ENCODE measurements around the gene AQR. TPM values are rescaled to one million over a fixed set of nuclear protein-coding genes. Genes with fewer than 3 reads are reported as not detected.

Gene AQR
- total and polyA plus RNA-seq, 2 of the 4 experiments (the other 2 are of a cell fraction): 17.9 to 29.6 TPM

- Histone ChIP-seq H4K8ac (ENCODE audit: low read depth in 2 of 2, low read length in 2 of 2) (no peak overlapping the region), H3K79me1 (ENCODE audit: low read depth in 1 of 2, low read length in 2 of 2) (0 out of 4 replicates have a peak, but pooled peaks cover 0 to 3% of the 10 kb centered on the region in 2 experiments), H3K27me3 (ENCODE audit: control insufficient read depth, insufficient read depth, low read length) (no peaks in the 10 kb centered on the region), H3K9ac (ENCODE audit: low read depth, low read length) (no peak overlapping the region), H2BK120ac (ENCODE audit: low read depth, low read length) (no peak overlapping the region), H2AFZ (replicated peaks; ENCODE audit: low read length, poor library complexity) (no peak overlapping the region), H2BK15ac (ENCODE audit: low read depth, low read length) (no peak overlapping the region), H4K20me1 (ENCODE audit: insufficient read depth, low read length) (no peaks in the 10 kb centered on the region), H3K23ac (ENCODE audit: low read depth, low read length) (no peak overlapping the region), H3K4me2 (ENCODE audit: low read depth, low read length) (no peak overlapping the region), H2BK5ac (ENCODE audit: low read depth, low read length, poor library complexity, severe bottlenecking) (no peak overlapping the region), H3K4me3 (ENCODE audit: insufficient read depth, low read depth, low read length) (no peak overlapping the region), H3K4me1 (ENCODE audit: control insufficient read depth, insufficient read depth, low read length) (peaks cover 3% of the 10 kb centered on the region), H2AK9ac (replicated peaks; ENCODE audit: low read depth, low read length, poor library complexity) (no peak overlapping the region), H4K91ac (ENCODE audit: insufficient read depth, low read depth, low read length) (no peak overlapping the region), H3K14ac (replicated peaks; ENCODE audit: low read depth, low read length) (no peak overlapping the region), H3K36me3 (ENCODE audit: control insufficient read depth, insufficient read depth, low read length) (peaks cover 2% of the 10 kb centered on the region; the same call in 1 of the 2 replicates), H3K27ac (ENCODE audit: insufficient read depth, low read length) (no peak overlapping the region), H3K9me3 (ENCODE audit: control insufficient read depth, insufficient read depth, low read length) (no peaks in the 10 kb centered on the region), H2BK20ac (ENCODE audit: low read depth, low read length) (no peak overlapping the region), H4K5ac (ENCODE audit: low read depth, low read length) (no peak overlapping the region), H3K56ac (ENCODE audit: extremely low read depth, insufficient read depth, low read length) (no peak overlapping the region), H3K4ac (ENCODE audit: low read depth, low read length) (no peak overlapping the region), H3K18ac (ENCODE audit: low read depth, low read length) (no peak overlapping the region), H2AK5ac (ENCODE audit: low read depth, low read length) (no peak overlapping the region), H3K9me1 (ENCODE audit: insufficient read depth, low read length) (no peaks in the 10 kb centered on the region)
- in situ Hi-C loops (cut with MboI; ENCODE audit: low sequenced_read_pairs): no loop called here
- DNase-seq (no peak), ATAC-seq (ENCODE audit: low read depth) (no peak)
- no peak for TF ChIP-seq CHD1 (IDR thresholded peaks at IDR 0.05; ENCODE audit: low read depth, low read length)
- no peak for TF ChIP-seq CTCF (conservative IDR thresholded peaks at IDR 0.05; ENCODE audit: low read depth, low read length)
- no peak for TF ChIP-seq MXI1 (IDR thresholded peaks at IDR 0.05; ENCODE audit: borderline replicate concordance, low read depth, low read length)
- TF ChIP-seq USF2 (IDR thresholded peaks at IDR 0.05; ENCODE audit: low read depth, low read length): no peak
- TF ChIP-seq SMC3 (IDR thresholded peaks at IDR 0.05; ENCODE audit: low read depth, low read length): no peak
- no peak for TF ChIP-seq POLR2A (IDR thresholded peaks at IDR 0.05; ENCODE audit: low read depth, low read length)
- TF ChIP-seq MAFK (IDR thresholded peaks at IDR 0.05; ENCODE audit: low read depth, low read length): no peak
- no peak for TF ChIP-seq RFX5 (IDR thresholded peaks at IDR 0.05; ENCODE audit: low read depth, low read length)
- no peak for TF ChIP-seq BHLHE40 (IDR thresholded peaks at IDR 0.05; ENCODE audit: low read depth, low read length)
- no peak for TF ChIP-seq ELK1 (IDR thresholded peaks at IDR 0.05; ENCODE audit: borderline replicate concordance, low read depth, low read length)
- no peak for TF ChIP-seq MAZ (IDR thresholded peaks at IDR 0.05; ENCODE audit: borderline replicate concordance, low read depth, low read length)
- TF ChIP-seq RAD21 (IDR thresholded peaks at IDR 0.05; ENCODE audit: low read length): no peak
- no peak for TF ChIP-seq CEBPB (IDR thresholded peaks at IDR 0.05; ENCODE audit: low read depth, low read length)
- TF ChIP-seq RCOR1 (IDR thresholded peaks at IDR 0.05; ENCODE audit: insufficient replicate concordance, low read length): no peak
- POLR2A ChIA-PET (ENCODE audit: unreplicated experiment): no interaction called here
- CTCF ChIA-PET: no interaction called here
- intact Hi-C loops (cut with micrococcal nuclease): no loop called here
- no CpG with 5 or more reads among the region's 3 CpGs for WGBS, 2 experiments (ENCODE audit: extremely low coverage in 2 of 2, insufficient read length in 1 of 2)
- no TSS peak for BruUV-seq (replicated peaks)
- dilution Hi-C loops (cut with HindIII; ENCODE audit: low sequenced_read_pairs, unreplicated experiment): no loop called here
Observed at GRCh38 chr15:34851007-34851406, 118.5 kb downstream of the AQR start.

Measured in IMR-90 (cell line).